ENCODE results near the gene FEV.
"Not testable (repeated sequence)": the region's sequence is repeated elsewhere in the genome, so short reads cannot be mapped to it uniquely, and the experiment has no call there.

The FEV gene

GRCh38 chr2:218952160-218952559, 32.8 kb downstream of the FEV start:
- Histone ChIP-seq H3K4me3 (ENCODE audit: low read depth in 1 of 2, low read length in 2 of 2) (no peak overlapping the region), H4K20me1 (ENCODE audit: insufficient read depth, low read length) (no peaks in the 10 kb centered on the region), H3K4me2 (ENCODE audit: insufficient read depth, low read length) (no peak overlapping the region), H3K27me3 (ENCODE audit: insufficient read depth, low read length, poor library complexity) (no peaks in the 10 kb centered on the region), H3K79me2 (ENCODE audit: insufficient read depth, low read length) (no peaks in the 10 kb centered on the region), H3K36me3 (ENCODE audit: insufficient read depth, low read length) (no peaks in the 10 kb centered on the region), H3K4me1 (ENCODE audit: insufficient read depth, low read length) (no peaks in the 10 kb centered on the region), H2AFZ (ENCODE audit: low read depth, low read length) (no peak overlapping the region), H3K27ac (ENCODE audit: low read length) (no peak overlapping the region), H3K9me3 (ENCODE audit: insufficient read depth, low read length, severe bottlenecking) (no peaks in the 10 kb centered on the region), H3K9ac (ENCODE audit: low read depth, low read length) (no peak overlapping the region)
- no peak for DNase-seq
- no peak for ATAC-seq (ENCODE audit: insufficient read depth, low read depth)
- TF ChIP-seq CTCF (IDR thresholded peaks at IDR 0.05; ENCODE audit: borderline replicate concordance, extremely low read depth, low read length, poor library complexity, severe bottlenecking) (no peak), EZH2 (IDR thresholded peaks at IDR 0.05; ENCODE audit: borderline replicate concordance, low read depth, low read length, severe bottlenecking) (no peak)

- ATAC-seq (ENCODE audit: insufficient read depth, low read depth) (no peak), DNase-seq (no peak)
- H3K79me2 ChIP-seq (ENCODE audit: insufficient read depth, low read length), result no peaks in the 10 kb centered on the region
- no peaks in the 10 kb centered on the region for H4K20me1 ChIP-seq (ENCODE audit: insufficient read depth, low read length)
- no peaks in the 10 kb centered on the region for H3K36me3 ChIP-seq (ENCODE audit: insufficient read depth, low read length)
- H3K27ac ChIP-seq (ENCODE audit: low read length), result no peak overlapping the region
- H3K9me3 ChIP-seq (ENCODE audit: insufficient read depth, low read length, severe bottlenecking), result no peaks in the 10 kb centered on the region
- no peak overlapping the region for H3K9ac ChIP-seq (ENCODE audit: low read depth, low read length)
- no peak for TF ChIP-seq EZH2 (IDR thresholded peaks at IDR 0.05; ENCODE audit: borderline replicate concordance, low read depth, low read length, severe bottlenecking)
- no peak for TF ChIP-seq CTCF (IDR thresholded peaks at IDR 0.05; ENCODE audit: borderline replicate concordance, extremely low read depth, low read length, poor library complexity, severe bottlenecking)
- no peak overlapping the region for H2AFZ ChIP-seq (ENCODE audit: low read depth, low read length)
- H3K4me3 ChIP-seq (ENCODE audit: low read depth in 1 of 2, low read length in 2 of 2), result no peak overlapping the region
- no peak overlapping the region for H3K4me2 ChIP-seq (ENCODE audit: insufficient read depth, low read length)
- no peaks in the 10 kb centered on the region for H3K4me1 ChIP-seq (ENCODE audit: insufficient read depth, low read length)
- no peaks in the 10 kb centered on the region for H3K27me3 ChIP-seq (ENCODE audit: insufficient read depth, low read length, poor library complexity)
Measured at GRCh38 chr2:218946621-218947020, 38.4 kb downstream of the FEV start.

- Histone ChIP-seq H4K20me1 (ENCODE audit: insufficient read depth, low read length) (no peaks in the 10 kb centered on the region), H3K36me3 (ENCODE audit: insufficient read depth, low read length) (no peaks in the 10 kb centered on the region), H3K27me3 (ENCODE audit: insufficient read depth, low read length, poor library complexity) (no peaks in the 10 kb centered on the region), H3K9me3 (ENCODE audit: insufficient read depth, low read length, severe bottlenecking) (no peaks in the 10 kb centered on the region), H3K9ac (ENCODE audit: low read depth, low read length) (no peak overlapping the region), H3K4me1 (ENCODE audit: insufficient read depth, low read length) (no peaks in the 10 kb centered on the region), H2AFZ (ENCODE audit: low read depth, low read length) (no peak overlapping the region), H3K79me2 (ENCODE audit: insufficient read depth, low read length) (no peaks in the 10 kb centered on the region), H3K27ac (ENCODE audit: low read length) (no peak overlapping the region), H3K4me2 (ENCODE audit: insufficient read depth, low read length) (no peak overlapping the region), H3K4me3 (ENCODE audit: low read depth in 1 of 2, low read length in 2 of 2) (no peak overlapping the region)
- ATAC-seq (ENCODE audit: insufficient read depth, low read depth) (no peak), DNase-seq (no peak)
- TF ChIP-seq CTCF (IDR thresholded peaks at IDR 0.05; ENCODE audit: borderline replicate concordance, extremely low read depth, low read length, poor library complexity, severe bottlenecking), result no peak
- TF ChIP-seq EZH2 (IDR thresholded peaks at IDR 0.05; ENCODE audit: borderline replicate concordance, low read depth, low read length, severe bottlenecking), result no peak
Measured at GRCh38 chr2:218944759-218945404, 40.1 kb downstream of the FEV start.

- H3K27me3 ChIP-seq (ENCODE audit: insufficient read depth, low read length, poor library complexity), result not testable (repeated sequence)
Measured at GRCh38 chr2:218931751-218932150, 53.2 kb downstream of the FEV start.

More at GRCh38 chr2:218931751-218932150, 53.2 kb downstream of the FEV start:
- H3K4me3 ChIP-seq (ENCODE audit: low read depth in 1 of 2, low read length in 2 of 2); H3K36me3 ChIP-seq (ENCODE audit: insufficient read depth, low read length); DNase-seq; H3K79me2 ChIP-seq (ENCODE audit: insufficient read depth, low read length); H3K4me1 ChIP-seq (ENCODE audit: insufficient read depth, low read length); H3K9ac ChIP-seq (ENCODE audit: low read depth, low read length); H2AFZ ChIP-seq (ENCODE audit: low read depth, low read length); ATAC-seq (ENCODE audit: insufficient read depth, low read depth); H3K27ac ChIP-seq (ENCODE audit: low read length); H3K4me2 ChIP-seq (ENCODE audit: insufficient read depth, low read length); H4K20me1 ChIP-seq (ENCODE audit: insufficient read depth, low read length); H3K9me3 ChIP-seq (ENCODE audit: insufficient read depth, low read length, severe bottlenecking): not testable (repeated sequence)

All from DND-41 (cell line).